K562 (cell line): Measurements from ENCODE around the gene CREB3L4. TPM values are rescaled to one million over a fixed set of nuclear protein-coding genes. Genes with fewer than 3 reads are reported as not detected.

Source experiments
- BHLHE40 ChIP-seq: IDR thresholded peaks from 2 replicates; pipeline ENCODE4 v1.6.1; 2011; ENCODE audit warnings: low read length, improper control_type of control experiment
- MEF2A ChIP-seq: IDR thresholded peaks from 2 replicates; pipeline ENCODE4 v1.6.1; 2011; ENCODE audit warnings: low read depth, mild to moderate bottlenecking, low read length, moderate library complexity; ENCODE audit not compliant: control insufficient read depth
- PCBP2 ChIP-seq: fragments of 200-400 bp; formaldehyde crosslinking; IDR thresholded peaks from 2 replicates; pipeline ENCODE4 v1.6.1; 2018; ENCODE audit warnings: low read length, low read depth, mild to moderate bottlenecking, moderate library complexity; ENCODE audit not compliant: poor library complexity, severe bottlenecking
- PTBP1 ChIP-seq: fragments of 200-400 bp; formaldehyde crosslinking; IDR thresholded peaks from 2 replicates; pipeline ENCODE4 v1.6.1; 2017; ENCODE audit warnings: low read depth, low read length
- TBL1XR1 ChIP-seq, 2 experiments: IDR thresholded peaks; 2 replicates each; pipeline ENCODE4 v1.6.1; 2012; ENCODE audit warnings: improper control_type of control experiment in 2 of 2, low read length in 2 of 2, mild to moderate bottlenecking in 1 of 2
- YY1 ChIP-seq, 3 experiments: IDR thresholded peaks; 2 replicates each; pipeline ENCODE4 v1.6.1; 2011; ENCODE audit warnings: low read length in 2 of 3, mild to moderate bottlenecking in 2 of 3, moderate library complexity in 2 of 3, borderline replicate concordance in 1 of 3, control low read depth in 1 of 3, low read depth in 1 of 3; ENCODE audit not compliant: insufficient read depth in 3 of 3, insufficient replicate concordance in 2 of 3, control insufficient read depth in 1 of 3, insufficient read length in 1 of 3; ENCODE audit errors: extremely low read depth in 1 of 3
- ZC3H8 ChIP-seq: fragments of 450-650 bp; IDR thresholded peaks from 2 replicates; pipeline ENCODE4 v1.6.1; 2017
- ZNF318 ChIP-seq, 2 experiments: fragments of 450-650 bp; IDR thresholded peaks; 2 replicates each; pipeline ENCODE4 v1.6.1; 2016; ENCODE audit warnings: mild to moderate bottlenecking in 2 of 2, borderline replicate concordance in 1 of 2, low read depth in 1 of 2, moderate library complexity in 1 of 2
- ZNF707 ChIP-seq: fragments of 250-450 bp; sonication (Bioruptor Pico); conservative IDR thresholded peaks from 2 replicates; pipeline ENCODE4 v1.8.0; 2022; ENCODE audit warnings: inconsistent platforms, mild to moderate bottlenecking, moderate library complexity
- polyA plus RNA-seq, 8 experiments: library from polyadenylated mRNA; depleted of rRNA in 4 of 8; stranded (reverse) in 5 of 8; unstranded in 3 of 8; fragments of >200 nt; fragmentation: Nextera tagmentation in 2 of 8; fragmentation: Illumina TruSeq in 1 of 8; extraction: Ambion mirVana in 2 of 8; extraction: Trizol in 1 of 8; gene quantifications; 2 replicates each; pipeline versions ENCODE4 v1.2.1 to v1.2.3, GENCODE V29; 2011 to 2014; ENCODE audit warnings: inconsistent platforms in 1 of 8, missing spikeins in 1 of 8
- total RNA-seq, 7 experiments: library from RNA; depleted of rRNA in 6 of 7; stranded (reverse); fragments of >200 nt in 6 of 7; fragmentation: Illumina TruSeq in 2 of 7; extraction: Trizol in 2 of 7; gene quantifications; 2 replicates each; pipeline versions ENCODE4 v1.2.1 to v1.2.3, GENCODE V29; 2011 to 2021; ENCODE audit warnings: low replicate concordance in 1 of 7
- TF ChIP-seq, protein P1 (sequence below): sonication (generic); formaldehyde crosslinking; IDR thresholded peaks from 2 replicates; pipeline ENCODE4 v1.8.0; 2022; ENCODE audit warnings: mild to moderate bottlenecking, missing genetic modification reagents
- TF ChIP-seq, protein P2 (sequence below): sonication (generic); formaldehyde crosslinking; IDR thresholded peaks from 2 replicates; pipeline ENCODE4 v1.8.1; 2022; ENCODE audit warnings: missing genetic modification reagents

Gene CREB3L4
- total and polyA plus RNA-seq, 9 of the 15 experiments (the other 6 are each of a cell fraction or from before 2014, with no cell fraction given): 9.9 to 18.6 (median 13.9) TPM

DNA sequence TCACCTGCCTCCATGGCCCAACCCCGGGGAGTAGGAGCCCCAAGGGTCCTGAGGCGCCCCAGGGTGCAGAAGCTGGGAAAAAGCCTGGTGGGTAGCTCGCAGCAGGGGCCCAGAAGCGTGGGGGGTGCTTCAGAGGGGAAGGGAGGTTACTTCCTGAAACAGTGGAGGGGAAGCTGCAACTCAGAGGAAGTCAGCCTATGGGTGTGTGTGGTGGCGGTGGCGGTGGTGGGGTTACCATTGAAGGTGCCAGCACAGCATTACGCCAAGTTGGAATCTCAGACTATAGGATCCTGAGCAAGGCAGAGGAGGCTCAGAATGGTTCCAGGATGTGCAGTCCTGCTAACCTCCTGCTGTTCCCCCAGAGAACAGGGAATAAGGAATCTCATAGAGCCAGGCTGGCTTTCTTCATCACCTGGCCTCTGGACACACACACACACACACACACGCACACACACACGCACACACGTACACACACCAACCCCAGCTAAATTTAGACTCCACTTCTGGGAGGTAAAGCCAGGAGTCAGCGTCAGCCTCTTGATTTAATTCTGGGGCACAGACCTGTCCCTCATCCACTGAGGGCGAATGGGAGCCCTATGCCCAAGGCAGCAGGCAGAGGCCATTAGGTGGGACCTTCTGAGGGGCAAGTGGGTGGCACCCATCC is 22.4 kb upstream of the CREB3L4 start (continued):
- TF ChIP-seq, protein P1, sequence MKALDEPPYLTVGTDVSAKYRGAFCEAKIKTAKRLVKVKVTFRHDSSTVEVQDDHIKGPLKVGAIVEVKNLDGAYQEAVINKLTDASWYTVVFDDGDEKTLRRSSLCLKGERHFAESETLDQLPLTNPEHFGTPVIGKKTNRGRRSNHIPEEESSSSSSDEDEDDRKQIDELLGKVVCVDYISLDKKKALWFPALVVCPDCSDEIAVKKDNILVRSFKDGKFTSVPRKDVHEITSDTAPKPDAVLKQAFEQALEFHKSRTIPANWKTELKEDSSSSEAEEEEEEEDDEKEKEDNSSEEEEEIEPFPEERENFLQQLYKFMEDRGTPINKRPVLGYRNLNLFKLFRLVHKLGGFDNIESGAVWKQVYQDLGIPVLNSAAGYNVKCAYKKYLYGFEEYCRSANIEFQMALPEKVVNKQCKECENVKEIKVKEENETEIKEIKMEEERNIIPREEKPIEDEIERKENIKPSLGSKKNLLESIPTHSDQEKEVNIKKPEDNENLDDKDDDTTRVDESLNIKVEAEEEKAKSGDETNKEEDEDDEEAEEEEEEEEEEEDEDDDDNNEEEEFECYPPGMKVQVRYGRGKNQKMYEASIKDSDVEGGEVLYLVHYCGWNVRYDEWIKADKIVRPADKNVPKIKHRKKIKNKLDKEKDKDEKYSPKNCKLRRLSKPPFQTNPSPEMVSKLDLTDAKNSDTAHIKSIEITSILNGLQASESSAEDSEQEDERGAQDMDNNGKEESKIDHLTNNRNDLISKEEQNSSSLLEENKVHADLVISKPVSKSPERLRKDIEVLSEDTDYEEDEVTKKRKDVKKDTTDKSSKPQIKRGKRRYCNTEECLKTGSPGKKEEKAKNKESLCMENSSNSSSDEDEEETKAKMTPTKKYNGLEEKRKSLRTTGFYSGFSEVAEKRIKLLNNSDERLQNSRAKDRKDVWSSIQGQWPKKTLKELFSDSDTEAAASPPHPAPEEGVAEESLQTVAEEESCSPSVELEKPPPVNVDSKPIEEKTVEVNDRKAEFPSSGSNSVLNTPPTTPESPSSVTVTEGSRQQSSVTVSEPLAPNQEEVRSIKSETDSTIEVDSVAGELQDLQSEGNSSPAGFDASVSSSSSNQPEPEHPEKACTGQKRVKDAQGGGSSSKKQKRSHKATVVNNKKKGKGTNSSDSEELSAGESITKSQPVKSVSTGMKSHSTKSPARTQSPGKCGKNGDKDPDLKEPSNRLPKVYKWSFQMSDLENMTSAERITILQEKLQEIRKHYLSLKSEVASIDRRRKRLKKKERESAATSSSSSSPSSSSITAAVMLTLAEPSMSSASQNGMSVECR: no peak
- TF ChIP-seq PTBP1: no peak
- TF ChIP-seq MEF2A: peak; percentile 68; the same call in 1 of the 2 replicates
- no peak for TF ChIP-seq PCBP2
- TF ChIP-seq ZNF707 (CRISPR knock-in tag): no peak
- TF ChIP-seq TBL1XR1 (IDR thresholded peaks at IDR 0.05; ENCODE audit: low read length in 2 of 2): no peak
- no peak for TF ChIP-seq ZC3H8
- TF ChIP-seq ZNF318 (IDR thresholded peaks at IDR 0.05; ENCODE audit: borderline replicate concordance in 1 of 2, low read depth in 1 of 2): no peak
- TF ChIP-seq, protein P2, sequence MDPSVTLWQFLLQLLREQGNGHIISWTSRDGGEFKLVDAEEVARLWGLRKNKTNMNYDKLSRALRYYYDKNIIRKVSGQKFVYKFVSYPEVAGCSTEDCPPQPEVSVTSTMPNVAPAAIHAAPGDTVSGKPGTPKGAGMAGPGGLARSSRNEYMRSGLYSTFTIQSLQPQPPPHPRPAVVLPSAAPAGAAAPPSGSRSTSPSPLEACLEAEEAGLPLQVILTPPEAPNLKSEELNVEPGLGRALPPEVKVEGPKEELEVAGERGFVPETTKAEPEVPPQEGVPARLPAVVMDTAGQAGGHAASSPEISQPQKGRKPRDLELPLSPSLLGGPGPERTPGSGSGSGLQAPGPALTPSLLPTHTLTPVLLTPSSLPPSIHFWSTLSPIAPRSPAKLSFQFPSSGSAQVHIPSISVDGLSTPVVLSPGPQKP (CRISPR knock-in tag): no peak
- peak in 2 of 3 experiments; percentile 28 to 36 for TF ChIP-seq YY1 (IDR thresholded peaks at IDR 0.05; ENCODE audit: borderline replicate concordance in 1 of 3, control insufficient read depth in 1 of 3, extremely low read depth in 1 of 3, insufficient read depth in 3 of 3, insufficient read length in 1 of 3, insufficient replicate concordance in 2 of 3, low read depth in 1 of 3, low read length in 2 of 3)
- no peak for TF ChIP-seq BHLHE40
